K562 (cell line): ENCODE results near the gene NCAM2. TPM values are rescaled to one million over a fixed set of nuclear protein-coding genes. Genes with fewer than 3 reads are reported as not detected.

Experiments used
- LARP7 ChIP-seq: fragments of 450-650 bp; IDR thresholded peaks from 2 replicates; pipeline ENCODE4 v1.6.1; 2016
- MAZ ChIP-seq, 2 experiments: fragments of 450-650 bp in 1 of 2; sonication (generic) in 1 of 2; formaldehyde crosslinking; IDR thresholded peaks in 1 of 2; conservative IDR thresholded peaks in 1 of 2; 2 replicates each; pipeline versions ENCODE4 v1.4.0 to v1.5.0; 2020; ENCODE audit warnings: mild to moderate bottlenecking in 1 of 2, missing genetic modification reagents in 1 of 2
- NEUROD1 ChIP-seq: fragments of 150-350 bp; IDR thresholded peaks from 2 replicates; pipeline ENCODE4 v1.6.1; 2014; ENCODE audit warnings: borderline replicate concordance, low read length, low read depth; ENCODE audit not compliant: partially characterized antibody
- PHF20 ChIP-seq: fragments of 450-650 bp; IDR thresholded peaks from 2 replicates; pipeline ENCODE4 v1.6.1; 2018; ENCODE audit not compliant: partially characterized antibody
- POLR2B ChIP-seq: fragments of 450-650 bp; IDR thresholded peaks from 2 replicates; pipeline ENCODE4 v1.6.1; 2018; ENCODE audit warnings: low read depth; ENCODE audit not compliant: partially characterized antibody
- POLR2H ChIP-seq: IDR thresholded peaks from 2 replicates; pipeline ENCODE4 v1.6.1; 2016; ENCODE audit warnings: missing genetic modification characterization, low read depth, mild to moderate bottlenecking, control low read depth, missing compliant biosample characterization, moderate library complexity
- SUPT5H ChIP-seq: fragments of 450-650 bp; IDR thresholded peaks from 2 replicates; pipeline ENCODE4 v1.6.1; 2016
- TAL1 ChIP-seq: fragments of 450-650 bp; IDR thresholded peaks from 2 replicates; pipeline ENCODE4 v1.6.1; 2016; ENCODE audit warnings: mild to moderate bottlenecking
- ZKSCAN8 ChIP-seq: fragments of 200-800 bp; sonication (Bioruptor generic); IDR thresholded peaks from 2 replicates; pipeline ENCODE4 v1.6.1; 2016; ENCODE audit warnings: missing genetic modification characterization, missing compliant biosample characterization
- ZNF124 ChIP-seq: sonication (generic); formaldehyde crosslinking; IDR thresholded peaks from 2 replicates; pipeline ENCODE4 v1.8.1; 2022; ENCODE audit warnings: missing genetic modification reagents
- ZNF23 ChIP-seq: fragments of 250-450 bp; sonication (Bioruptor Pico); IDR thresholded peaks from 2 replicates; pipeline ENCODE4 v1.4.0; 2020; ENCODE audit warnings: mild to moderate bottlenecking
- polyA plus RNA-seq, 8 experiments: library from polyadenylated mRNA; depleted of rRNA in 4 of 8; stranded (reverse) in 5 of 8; unstranded in 3 of 8; fragments of >200 nt; fragmentation: Nextera tagmentation in 2 of 8; fragmentation: Illumina TruSeq in 1 of 8; extraction: Ambion mirVana in 2 of 8; extraction: Trizol in 1 of 8; gene quantifications; 2 replicates each; pipeline versions ENCODE4 v1.2.1 to v1.2.3, GENCODE V29; 2011 to 2014; ENCODE audit warnings: inconsistent platforms in 1 of 8, missing spikeins in 1 of 8
- total RNA-seq, 7 experiments: library from RNA; depleted of rRNA in 6 of 7; stranded (reverse); fragments of >200 nt in 6 of 7; fragmentation: Illumina TruSeq in 2 of 7; extraction: Trizol in 2 of 7; gene quantifications; 2 replicates each; pipeline versions ENCODE4 v1.2.1 to v1.2.3, GENCODE V29; 2011 to 2021; ENCODE audit warnings: low replicate concordance in 1 of 7
- TF ChIP-seq, protein P1 (sequence below): fragments of 250-450 bp; sonication (Bioruptor Pico); IDR thresholded peaks from 2 replicates; pipeline ENCODE4 v1.4.0; 2020; ENCODE audit warnings: mild to moderate bottlenecking, moderate library complexity
- TF ChIP-seq, protein P2 (sequence below): fragments of 200-400 bp; formaldehyde crosslinking; IDR thresholded peaks from 2 replicates; pipeline ENCODE4 v1.6.1; 2017; ENCODE audit warnings: mild to moderate bottlenecking, low read depth, low read length, moderate library complexity
- TF ChIP-seq, protein P3 (sequence below): IDR thresholded peaks from 2 replicates; pipeline ENCODE4 v1.6.1; 2011; ENCODE audit not compliant: insufficient read length; ENCODE audit errors: extremely low read depth
- TF ChIP-seq, protein P4 (sequence below), 2 experiments: fragments of 450-650 bp in 1 of 2; IDR thresholded peaks; 2 replicates each; pipeline ENCODE4 v1.6.1; 2011 to 2017; ENCODE audit warnings: low read depth in 2 of 2, antibody characterized with exemption in 1 of 2, borderline replicate concordance in 1 of 2, low read length in 1 of 2, mild to moderate bottlenecking in 1 of 2, mixed read lengths in 1 of 2; ENCODE audit not compliant: control insufficient read depth in 1 of 2
- TF ChIP-seq, protein P5 (sequence below): sonication (generic); formaldehyde crosslinking; IDR thresholded peaks from 2 replicates; pipeline ENCODE4 v1.8.0; 2022; ENCODE audit warnings: missing genetic modification reagents, mild to moderate bottlenecking, moderate library complexity, borderline replicate concordance

NCAM2 gene
- total and polyA plus RNA-seq, 9 of the 15 experiments (the other 6 are each of a cell fraction or from before 2014, with no cell fraction given): 14.0 to 58.2 (median 27.8) TPM

DNA sequence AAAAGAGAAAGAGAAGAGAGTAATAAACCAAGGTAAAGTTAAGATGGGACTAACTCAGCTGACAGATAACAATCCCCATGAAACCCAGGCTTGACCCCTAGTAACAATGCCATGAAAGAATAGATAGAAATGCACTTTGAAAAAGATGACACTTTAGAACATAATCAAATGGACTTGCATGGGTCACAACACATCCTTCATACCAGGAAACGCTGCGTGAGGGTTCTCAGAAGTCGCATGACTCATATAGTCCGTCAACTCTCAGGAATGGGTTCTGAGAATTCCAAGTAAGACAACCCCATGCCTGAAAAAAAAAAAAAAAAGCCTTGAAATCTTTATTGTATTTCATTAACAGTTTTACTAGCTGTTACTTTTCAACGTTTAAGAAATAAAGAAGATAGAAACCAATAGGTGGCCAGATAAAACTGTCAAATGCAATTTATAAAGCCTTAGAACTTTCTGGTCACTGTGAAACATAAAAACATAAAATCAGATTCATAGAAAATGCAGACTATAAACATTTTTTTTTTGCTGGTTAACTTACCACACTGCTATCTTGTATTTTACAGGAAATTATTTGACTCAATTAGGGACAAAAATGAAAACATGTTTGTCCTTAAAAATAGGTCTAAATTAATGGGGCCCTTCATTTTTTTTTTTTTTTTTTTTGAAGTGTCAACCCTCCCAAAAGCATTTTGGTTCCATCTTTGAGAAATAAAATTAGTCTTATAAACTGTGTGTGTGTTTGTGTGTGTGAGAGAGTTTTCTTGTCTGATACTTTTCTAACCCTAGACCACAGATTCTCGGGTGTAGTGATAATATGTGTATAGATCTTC, 202.1 kb downstream of the NCAM2 start (continued):
- TF ChIP-seq, protein P1, sequence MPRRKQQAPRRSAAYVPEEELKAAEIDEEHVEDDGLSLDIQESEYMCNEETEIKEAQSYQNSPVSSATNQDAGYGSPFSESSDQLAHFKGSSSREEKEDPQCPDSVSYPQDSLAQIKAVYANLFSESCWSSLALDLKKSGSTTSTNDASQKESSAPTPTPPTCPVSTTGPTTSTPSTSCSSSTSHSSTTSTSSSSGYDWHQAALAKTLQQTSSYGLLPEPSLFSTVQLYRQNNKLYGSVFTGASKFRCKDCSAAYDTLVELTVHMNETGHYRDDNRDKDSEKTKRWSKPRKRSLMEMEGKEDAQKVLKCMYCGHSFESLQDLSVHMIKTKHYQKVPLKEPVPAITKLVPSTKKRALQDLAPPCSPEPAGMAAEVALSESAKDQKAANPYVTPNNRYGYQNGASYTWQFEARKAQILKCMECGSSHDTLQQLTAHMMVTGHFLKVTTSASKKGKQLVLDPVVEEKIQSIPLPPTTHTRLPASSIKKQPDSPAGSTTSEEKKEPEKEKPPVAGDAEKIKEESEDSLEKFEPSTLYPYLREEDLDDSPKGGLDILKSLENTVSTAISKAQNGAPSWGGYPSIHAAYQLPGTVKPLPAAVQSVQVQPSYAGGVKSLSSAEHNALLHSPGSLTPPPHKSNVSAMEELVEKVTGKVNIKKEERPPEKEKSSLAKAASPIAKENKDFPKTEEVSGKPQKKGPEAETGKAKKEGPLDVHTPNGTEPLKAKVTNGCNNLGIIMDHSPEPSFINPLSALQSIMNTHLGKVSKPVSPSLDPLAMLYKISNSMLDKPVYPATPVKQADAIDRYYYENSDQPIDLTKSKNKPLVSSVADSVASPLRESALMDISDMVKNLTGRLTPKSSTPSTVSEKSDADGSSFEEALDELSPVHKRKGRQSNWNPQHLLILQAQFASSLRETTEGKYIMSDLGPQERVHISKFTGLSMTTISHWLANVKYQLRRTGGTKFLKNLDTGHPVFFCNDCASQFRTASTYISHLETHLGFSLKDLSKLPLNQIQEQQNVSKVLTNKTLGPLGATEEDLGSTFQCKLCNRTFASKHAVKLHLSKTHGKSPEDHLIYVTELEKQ: no peak
- no peak for TF ChIP-seq ZNF124 (CRISPR knock-in tag)
- TF ChIP-seq, protein P2, sequence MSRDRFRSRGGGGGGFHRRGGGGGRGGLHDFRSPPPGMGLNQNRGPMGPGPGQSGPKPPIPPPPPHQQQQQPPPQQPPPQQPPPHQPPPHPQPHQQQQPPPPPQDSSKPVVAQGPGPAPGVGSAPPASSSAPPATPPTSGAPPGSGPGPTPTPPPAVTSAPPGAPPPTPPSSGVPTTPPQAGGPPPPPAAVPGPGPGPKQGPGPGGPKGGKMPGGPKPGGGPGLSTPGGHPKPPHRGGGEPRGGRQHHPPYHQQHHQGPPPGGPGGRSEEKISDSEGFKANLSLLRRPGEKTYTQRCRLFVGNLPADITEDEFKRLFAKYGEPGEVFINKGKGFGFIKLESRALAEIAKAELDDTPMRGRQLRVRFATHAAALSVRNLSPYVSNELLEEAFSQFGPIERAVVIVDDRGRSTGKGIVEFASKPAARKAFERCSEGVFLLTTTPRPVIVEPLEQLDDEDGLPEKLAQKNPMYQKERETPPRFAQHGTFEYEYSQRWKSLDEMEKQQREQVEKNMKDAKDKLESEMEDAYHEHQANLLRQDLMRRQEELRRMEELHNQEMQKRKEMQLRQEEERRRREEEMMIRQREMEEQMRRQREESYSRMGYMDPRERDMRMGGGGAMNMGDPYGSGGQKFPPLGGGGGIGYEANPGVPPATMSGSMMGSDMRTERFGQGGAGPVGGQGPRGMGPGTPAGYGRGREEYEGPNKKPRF: no peak
- TF ChIP-seq POLR2H (tag): peak; percentile 57; the same call in 1 of the 2 replicates
- TF ChIP-seq ZNF23 (CRISPR knock-in tag): no peak
- TF ChIP-seq PHF20: no peak
- peak; percentile 34 for TF ChIP-seq NEUROD1
- TF ChIP-seq TAL1: 0 out of 2 replicates have a peak, but pooled peaks have one; percentile 4
- TF ChIP-seq, protein P3, sequence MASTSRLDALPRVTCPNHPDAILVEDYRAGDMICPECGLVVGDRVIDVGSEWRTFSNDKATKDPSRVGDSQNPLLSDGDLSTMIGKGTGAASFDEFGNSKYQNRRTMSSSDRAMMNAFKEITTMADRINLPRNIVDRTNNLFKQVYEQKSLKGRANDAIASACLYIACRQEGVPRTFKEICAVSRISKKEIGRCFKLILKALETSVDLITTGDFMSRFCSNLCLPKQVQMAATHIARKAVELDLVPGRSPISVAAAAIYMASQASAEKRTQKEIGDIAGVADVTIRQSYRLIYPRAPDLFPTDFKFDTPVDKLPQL: no peak
- no peak for TF ChIP-seq MAZ (CRISPR knock-in tag; conservative IDR thresholded peaks at IDR 0.05 in 1 of 2, IDR thresholded peaks at IDR 0.05 in 1 of 2)
- no peak for TF ChIP-seq LARP7
- TF ChIP-seq POLR2B: peak; percentile 45
- TF ChIP-seq SUPT5H: no peak
- TF ChIP-seq, protein P4, sequence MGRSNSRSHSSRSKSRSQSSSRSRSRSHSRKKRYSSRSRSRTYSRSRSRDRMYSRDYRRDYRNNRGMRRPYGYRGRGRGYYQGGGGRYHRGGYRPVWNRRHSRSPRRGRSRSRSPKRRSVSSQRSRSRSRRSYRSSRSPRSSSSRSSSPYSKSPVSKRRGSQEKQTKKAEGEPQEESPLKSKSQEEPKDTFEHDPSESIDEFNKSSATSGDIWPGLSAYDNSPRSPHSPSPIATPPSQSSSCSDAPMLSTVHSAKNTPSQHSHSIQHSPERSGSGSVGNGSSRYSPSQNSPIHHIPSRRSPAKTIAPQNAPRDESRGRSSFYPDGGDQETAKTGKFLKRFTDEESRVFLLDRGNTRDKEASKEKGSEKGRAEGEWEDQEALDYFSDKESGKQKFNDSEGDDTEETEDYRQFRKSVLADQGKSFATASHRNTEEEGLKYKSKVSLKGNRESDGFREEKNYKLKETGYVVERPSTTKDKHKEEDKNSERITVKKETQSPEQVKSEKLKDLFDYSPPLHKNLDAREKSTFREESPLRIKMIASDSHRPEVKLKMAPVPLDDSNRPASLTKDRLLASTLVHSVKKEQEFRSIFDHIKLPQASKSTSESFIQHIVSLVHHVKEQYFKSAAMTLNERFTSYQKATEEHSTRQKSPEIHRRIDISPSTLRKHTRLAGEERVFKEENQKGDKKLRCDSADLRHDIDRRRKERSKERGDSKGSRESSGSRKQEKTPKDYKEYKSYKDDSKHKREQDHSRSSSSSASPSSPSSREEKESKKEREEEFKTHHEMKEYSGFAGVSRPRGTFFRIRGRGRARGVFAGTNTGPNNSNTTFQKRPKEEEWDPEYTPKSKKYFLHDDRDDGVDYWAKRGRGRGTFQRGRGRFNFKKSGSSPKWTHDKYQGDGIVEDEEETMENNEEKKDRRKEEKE (IDR thresholded peaks at IDR 0.05; ENCODE audit: borderline replicate concordance in 1 of 2, control insufficient read depth in 1 of 2, low read depth in 2 of 2, low read length in 1 of 2): no peak
- no peak for TF ChIP-seq ZKSCAN8
- TF ChIP-seq, protein P5, sequence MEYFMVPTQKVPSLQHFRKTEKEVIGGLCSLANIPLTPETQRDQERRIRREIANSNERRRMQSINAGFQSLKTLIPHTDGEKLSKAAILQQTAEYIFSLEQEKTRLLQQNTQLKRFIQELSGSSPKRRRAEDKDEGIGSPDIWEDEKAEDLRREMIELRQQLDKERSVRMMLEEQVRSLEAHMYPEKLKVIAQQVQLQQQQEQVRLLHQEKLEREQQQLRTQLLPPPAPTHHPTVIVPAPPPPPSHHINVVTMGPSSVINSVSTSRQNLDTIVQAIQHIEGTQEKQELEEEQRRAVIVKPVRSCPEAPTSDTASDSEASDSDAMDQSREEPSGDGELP: no peak; the same call in 1 of the 2 replicates
